HEK293T (cell line): Measurements from ENCODE around the gene CHIT1.

Experiments used
- BHLHE40 ChIP-seq: fragments of 450-650 bp; IDR thresholded peaks from 2 replicates; pipeline ENCODE4 v1.6.1; 2016; ENCODE audit warnings: mild to moderate bottlenecking, moderate library complexity, borderline replicate concordance
- ELF4 ChIP-seq: fragments of 450-650 bp; IDR thresholded peaks from 2 replicates; pipeline ENCODE4 v1.6.1; 2017; ENCODE audit warnings: antibody characterized with exemption
- FOXM1 ChIP-seq: fragments of 450-650 bp; IDR thresholded peaks from 2 replicates; pipeline ENCODE4 v1.6.1; 2017; ENCODE audit warnings: mild to moderate bottlenecking, borderline replicate concordance
- HDGF ChIP-seq: fragments of 450-650 bp; IDR thresholded peaks from 2 replicates; pipeline ENCODE4 v1.6.1; 2017; ENCODE audit warnings: antibody characterized with exemption, borderline replicate concordance
- L3MBTL2 ChIP-seq: fragments of 450-650 bp; conservative IDR thresholded peaks from 2 replicates; pipeline ENCODE4 v1.6.1; 2016; ENCODE audit warnings: mild to moderate bottlenecking
- NFRKB ChIP-seq: fragments of 450-650 bp; IDR thresholded peaks from 2 replicates; pipeline ENCODE4 v1.6.1; 2016; ENCODE audit warnings: mild to moderate bottlenecking, moderate library complexity
- SP1 ChIP-seq: fragments of 450-650 bp; IDR thresholded peaks from 2 replicates; pipeline ENCODE4 v1.6.1; 2017
- SUZ12 ChIP-seq: fragments of 450-650 bp; IDR thresholded peaks from 2 replicates; pipeline ENCODE4 v1.6.1; 2016; ENCODE audit warnings: mild to moderate bottlenecking
- TARDBP ChIP-seq: fragments of 450-650 bp; IDR thresholded peaks from 2 replicates; pipeline ENCODE4 v1.6.1; 2016
- TF ChIP-seq, protein P1 (sequence below): fragments of 450-650 bp; IDR thresholded peaks from 2 replicates; pipeline ENCODE4 v1.6.1; 2016

DNA sequence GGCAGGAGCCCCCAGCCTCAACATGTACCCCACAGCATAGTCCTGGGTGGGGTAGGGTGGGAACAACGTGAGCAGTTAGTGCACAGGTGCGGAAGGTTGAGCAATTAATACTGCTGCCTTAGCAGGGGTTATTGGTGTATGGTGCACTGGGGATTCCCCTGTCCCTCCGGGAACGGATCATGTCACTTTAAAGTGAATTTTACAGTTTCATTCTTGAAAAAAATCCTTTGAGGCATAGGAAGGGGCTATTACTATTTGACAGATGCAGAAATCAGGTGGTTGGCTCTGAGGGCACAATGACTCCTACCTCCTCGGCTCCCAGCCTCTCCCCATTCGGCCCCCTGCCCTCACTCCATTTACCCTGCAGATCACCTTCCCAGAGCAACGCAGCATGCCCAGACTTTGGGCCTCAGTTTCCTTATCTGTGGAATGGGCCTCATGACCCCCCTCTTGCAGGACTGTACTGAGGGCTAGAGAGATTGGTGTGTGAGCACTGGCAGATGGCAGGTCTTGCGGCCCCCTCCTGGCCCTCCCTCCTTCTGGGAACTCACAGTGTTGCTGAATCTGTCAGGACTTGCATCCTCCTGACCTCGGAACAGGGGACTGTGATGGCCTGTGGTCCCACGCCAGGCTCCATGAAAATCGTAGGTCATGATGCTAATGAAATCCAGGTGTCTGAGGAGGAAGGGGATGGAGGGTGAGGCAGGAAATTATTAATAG lies 48.7 kb downstream of the CHIT1 start:
- no peak for TF ChIP-seq FOXM1
- no peak for TF ChIP-seq ELF4
- no peak for TF ChIP-seq L3MBTL2
- TF ChIP-seq TARDBP, result no peak
- no peak for TF ChIP-seq BHLHE40
- TF ChIP-seq SP1, result no peak
- no peak for TF ChIP-seq NFRKB
- no peak for TF ChIP-seq HDGF
- TF ChIP-seq SUZ12, result no peak
- TF ChIP-seq, protein P1, sequence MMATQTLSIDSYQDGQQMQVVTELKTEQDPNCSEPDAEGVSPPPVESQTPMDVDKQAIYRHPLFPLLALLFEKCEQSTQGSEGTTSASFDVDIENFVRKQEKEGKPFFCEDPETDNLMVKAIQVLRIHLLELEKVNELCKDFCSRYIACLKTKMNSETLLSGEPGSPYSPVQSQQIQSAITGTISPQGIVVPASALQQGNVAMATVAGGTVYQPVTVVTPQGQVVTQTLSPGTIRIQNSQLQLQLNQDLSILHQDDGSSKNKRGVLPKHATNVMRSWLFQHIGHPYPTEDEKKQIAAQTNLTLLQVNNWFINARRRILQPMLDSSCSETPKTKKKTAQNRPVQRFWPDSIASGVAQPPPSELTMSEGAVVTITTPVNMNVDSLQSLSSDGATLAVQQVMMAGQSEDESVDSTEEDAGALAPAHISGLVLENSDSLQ, result no peak
